Astrocyte (in vitro differentiated cells and primary cell): ENCODE measurements around the gene PARD3B. TPM values are rescaled to one million over a fixed set of nuclear protein-coding genes. Genes with fewer than 3 reads are reported as not detected.

Experiments
- DNase-seq: peaks from one replicate; pipeline ENCODE4 v3.0.0-alpha.2; 2010; ENCODE audit warnings: low read depth
- FAIRE-seq: peaks from 2 replicates; lab custom pipeline; 2011; peaks lifted over from hg19 to GRCh38; lab: Jason Lieb, UNC
- H2AFZ ChIP-seq: 2 replicates; pipeline ENCODE4 v1.6.0; 2012; ENCODE audit warnings: low read depth, low read length, inconsistent platforms
- H3K27ac ChIP-seq: 2 replicates; pipeline ENCODE4 v1.5.1; 2011; ENCODE audit warnings: low read depth, low read length, inconsistent platforms
- H3K27me3 ChIP-seq: 2 replicates; pipeline ENCODE4 v1.6.0; 2011; ENCODE audit warnings: low read length, inconsistent platforms; ENCODE audit not compliant: insufficient read depth
- H3K36me3 ChIP-seq: 2 replicates; pipeline ENCODE4 v1.5.1; 2011; ENCODE audit warnings: low read length, inconsistent platforms; ENCODE audit not compliant: insufficient read depth
- H3K4me1 ChIP-seq: 2 replicates; pipeline ENCODE4 v1.5.1; 2011; ENCODE audit warnings: low read length, inconsistent platforms; ENCODE audit not compliant: insufficient read depth
- H3K4me2 ChIP-seq: 2 replicates; pipeline ENCODE4 v1.6.0; 2012; ENCODE audit warnings: low read length, inconsistent platforms
- H3K4me3 ChIP-seq: 2 replicates; pipeline ENCODE4 v1.5.1; 2011; ENCODE audit warnings: low read depth, mild to moderate bottlenecking, low read length, inconsistent platforms; ENCODE audit not compliant: insufficient read depth
- H3K79me2 ChIP-seq: 2 replicates; pipeline ENCODE4 v1.6.0; 2012; ENCODE audit warnings: mild to moderate bottlenecking, low read length, inconsistent platforms; ENCODE audit not compliant: insufficient read depth
- H3K9ac ChIP-seq: 2 replicates; pipeline ENCODE4 v1.6.0; 2012; ENCODE audit warnings: mild to moderate bottlenecking, low read length, inconsistent platforms
- H3K9me3 ChIP-seq: 2 replicates; pipeline ENCODE4 v1.5.1; 2012; ENCODE audit warnings: low read depth, mild to moderate bottlenecking, low read length, inconsistent platforms; ENCODE audit not compliant: insufficient read depth
- H4K20me1 ChIP-seq: 2 replicates; pipeline ENCODE4 v1.6.0; 2012; ENCODE audit warnings: low read length, inconsistent platforms; ENCODE audit not compliant: insufficient read depth
- H3K27ac Mint-ChIP-seq: one replicate; pipeline ENCODE4 v1.8.0; 2021; ENCODE audit warnings: mild to moderate bottlenecking, mixed read lengths; ENCODE audit not compliant: unreplicated experiment
- H3K27me3 Mint-ChIP-seq: one replicate; pipeline ENCODE4 v1.8.0; 2021; ENCODE audit warnings: low read depth, mixed read lengths; ENCODE audit not compliant: unreplicated experiment
- H3K36me3 Mint-ChIP-seq: one replicate; pipeline ENCODE4 v1.8.0; 2021; ENCODE audit warnings: low read depth, mixed read lengths; ENCODE audit not compliant: unreplicated experiment
- H3K4me1 Mint-ChIP-seq: one replicate; pipeline ENCODE4 v1.8.0; 2021; ENCODE audit warnings: low read depth, mixed read lengths; ENCODE audit not compliant: unreplicated experiment
- H3K4me3 Mint-ChIP-seq: one replicate; pipeline ENCODE4 v1.8.0; 2021; ENCODE audit warnings: mild to moderate bottlenecking, moderate library complexity, mixed read lengths; ENCODE audit not compliant: unreplicated experiment
- H3K9me3 Mint-ChIP-seq: one replicate; pipeline ENCODE4 v1.8.0; 2021; ENCODE audit warnings: mild to moderate bottlenecking, mixed read lengths; ENCODE audit not compliant: unreplicated experiment
- CTCF ChIP-seq: IDR thresholded peaks from 2 replicates; pipeline ENCODE4 v1.5.1; 2011; ENCODE audit warnings: low read depth, mild to moderate bottlenecking, inconsistent platforms, low read length, moderate library complexity; ENCODE audit not compliant: insufficient read depth
- EZH2 ChIP-seq: IDR thresholded peaks from 2 replicates; pipeline ENCODE4 v1.6.1; 2012; ENCODE audit warnings: mild to moderate bottlenecking, low read length, inconsistent platforms; ENCODE audit not compliant: insufficient read depth
- total RNA-seq: library from RNA; stranded (reverse); gene quantifications from 2 replicates; pipeline ENCODE4 v1.2.1, GENCODE V29; 2021

PARD3B gene
- total RNA-seq, 1 donor from 2014 or later = 6.5 TPM

- peaks cover 5% of the 10 kb centered on the region for H3K4me1 Mint-ChIP-seq
- Histone ChIP-seq H3K36me3 (no peaks in the 10 kb centered on the region), H4K20me1 (no peaks in the 10 kb centered on the region), H3K27ac (no peak overlapping the region), H3K4me1 (no peaks in the 10 kb centered on the region), H3K27me3 (no peaks in the 10 kb centered on the region), H2AFZ (no peak overlapping the region), H3K9ac (no peak overlapping the region), H3K9me3 (no peaks in the 10 kb centered on the region), H3K79me2 (no peaks in the 10 kb centered on the region), H3K4me3 (no peak overlapping the region), H3K4me2 (no peak overlapping the region)
- DNase-seq (no peak), FAIRE-seq (no peak)
- no peaks in the 10 kb centered on the region for H3K27me3 Mint-ChIP-seq
- no peak overlapping the region for H3K4me3 Mint-ChIP-seq
- H3K36me3 Mint-ChIP-seq = no peaks in the 10 kb centered on the region
- H3K9me3 Mint-ChIP-seq = no peaks in the 10 kb centered on the region
- no peak overlapping the region for H3K27ac Mint-ChIP-seq
- no peak for TF ChIP-seq EZH2
- no peak for TF ChIP-seq CTCF
These were observed 432.6 kb downstream of the PARD3B start for GRCh38 chr2:204977914-204978313.

GRCh38 chr2:204982303-204982702 lies 437.0 kb downstream of the PARD3B start:
- H2AFZ ChIP-seq = no peak overlapping the region
- peaks cover 4% of the 10 kb centered on the region for H3K4me1 Mint-ChIP-seq
- no peak overlapping the region for H3K4me2 ChIP-seq
- H3K4me1 ChIP-seq = no peaks in the 10 kb centered on the region
- H3K4me3 Mint-ChIP-seq = no peak overlapping the region
- H3K79me2 ChIP-seq = no peaks in the 10 kb centered on the region
- no peaks in the 10 kb centered on the region for H3K9me3 ChIP-seq
- H3K36me3 ChIP-seq = no peaks in the 10 kb centered on the region
- H4K20me1 ChIP-seq = no peaks in the 10 kb centered on the region
- FAIRE-seq (no peak), DNase-seq (no peak)
- no peak overlapping the region for H3K27ac ChIP-seq
- no peak overlapping the region for H3K4me3 ChIP-seq
- no peak for TF ChIP-seq CTCF
- TF ChIP-seq EZH2 = no peak
- H3K36me3 Mint-ChIP-seq = no peaks in the 10 kb centered on the region
- H3K27ac Mint-ChIP-seq = no peak overlapping the region
- H3K9me3 Mint-ChIP-seq = no peaks in the 10 kb centered on the region
- no peak overlapping the region for H3K9ac ChIP-seq
- H3K27me3 ChIP-seq = no peaks in the 10 kb centered on the region
- H3K27me3 Mint-ChIP-seq = no peaks in the 10 kb centered on the region

GRCh38 chr2:204984518-204984917 lies 439.2 kb downstream of the PARD3B start:
- Mint-ChIP-seq H3K4me1 (peaks cover 4% of the 10 kb centered on the region), H3K4me3 (no peak overlapping the region), H3K9me3 (peaks cover 2% of the 10 kb centered on the region), H3K36me3 (no peaks in the 10 kb centered on the region), H3K27ac (no peak overlapping the region), H3K27me3 (no peaks in the 10 kb centered on the region)
- no peaks in the 10 kb centered on the region for H3K27me3 ChIP-seq
- H2AFZ ChIP-seq = no peak overlapping the region
- no peak overlapping the region for H3K4me2 ChIP-seq
- TF ChIP-seq EZH2 (no peak), CTCF (no peak)
- H3K79me2 ChIP-seq = no peaks in the 10 kb centered on the region
- H3K9ac ChIP-seq = no peak overlapping the region
- FAIRE-seq (no peak), DNase-seq (no peak)
- no peak overlapping the region for H3K4me3 ChIP-seq
- H3K4me1 ChIP-seq = no peaks in the 10 kb centered on the region
- no peaks in the 10 kb centered on the region for H3K36me3 ChIP-seq
- no peak overlapping the region for H3K27ac ChIP-seq
- no peaks in the 10 kb centered on the region for H4K20me1 ChIP-seq
- no peaks in the 10 kb centered on the region for H3K9me3 ChIP-seq
